HCT116 (cell line): ENCODE measurements around the gene TCP11L2.

ENCODE experiments used
- CEBPB ChIP-seq: IDR thresholded peaks from 2 replicates; pipeline ENCODE4 v1.6.1; 2012; ENCODE audit warnings: low read depth
- CTCF ChIP-seq, 3 experiments: fragments of 200-600 bp in 1 of 3; sonication (generic) in 1 of 3; IDR thresholded peaks in 2 of 3; conservative IDR thresholded peaks in 1 of 3; 2 replicates each; pipeline ENCODE4 v1.5.1; 2012 to 2017; ENCODE audit warnings: low read depth in 2 of 3, low read length in 2 of 3, antibody characterized with exemption in 1 of 3, borderline replicate concordance in 1 of 3, control low read depth in 1 of 3, mild to moderate bottlenecking in 1 of 3, mixed read lengths in 1 of 3, mixed run types in 1 of 3, moderate library complexity in 1 of 3; ENCODE audit not compliant: insufficient read depth in 1 of 3
- EGR1 ChIP-seq: IDR thresholded peaks from 2 replicates; pipeline ENCODE4 v1.6.1; 2012; ENCODE audit warnings: low read depth
- EZH2 ChIP-seq: fragments of 200-600 bp; sonication (generic); IDR thresholded peaks from 2 replicates; pipeline ENCODE4 v1.6.1; 2017; ENCODE audit warnings: antibody characterized with exemption, mixed run types
- EZH2phosphoT487 ChIP-seq: fragments of 200-600 bp; IDR thresholded peaks from 2 replicates; pipeline ENCODE4 v1.6.1; 2018; ENCODE audit warnings: antibody characterized with exemption, borderline replicate concordance
- POLR2AphosphoS5 ChIP-seq: IDR thresholded peaks from 2 replicates; pipeline ENCODE4 v1.6.1; 2011; ENCODE audit warnings: mild to moderate bottlenecking, low read depth, low read length, moderate library complexity
- REST ChIP-seq: IDR thresholded peaks from 2 replicates; pipeline ENCODE4 v1.6.1; 2012; ENCODE audit warnings: low read depth
- SIN3A ChIP-seq: IDR thresholded peaks from 2 replicates; pipeline ENCODE4 v1.6.1; 2012; ENCODE audit warnings: low read depth
- ZBTB33 ChIP-seq: IDR thresholded peaks from 2 replicates; pipeline ENCODE4 v1.6.1; 2011; ENCODE audit warnings: mild to moderate bottlenecking, low read length, moderate library complexity; ENCODE audit not compliant: insufficient replicate concordance; ENCODE audit errors: extremely low read depth
- ZNF274 ChIP-seq: fragments of 200-500 bp; sonication (Bioruptor generic); IDR thresholded peaks from 2 replicates; pipeline ENCODE4 v1.6.1; 2014; ENCODE audit warnings: mild to moderate bottlenecking, low read depth, low read length, inconsistent platforms

GRCh38 chr12:106357549-106358395 is 55.2 kb downstream of the TCP11L2 start, which contains the start of gene POLR3B:
- TF ChIP-seq SIN3A (peak; percentile 95), ZNF274 (no peak), CTCF (IDR thresholded peaks at IDR 0.05 in 2 of 3, conservative IDR thresholded peaks at IDR 0.05 in 1 of 3; ENCODE audit: borderline replicate concordance in 1 of 3, insufficient read depth in 1 of 3, low read depth in 2 of 3, low read length in 2 of 3) (peak; percentile 78 to 90 (median 87)), EGR1 (peak; percentile 92), ZBTB33 (peak; percentile 67), CEBPB (no peak), EZH2phosphoT487 (no peak), EZH2 (no peak), POLR2AphosphoS5 (peak; percentile 90), REST (no peak)
